Memory B cell (primary cell): ENCODE data around the gene PAX7.
"Not testable (repeated sequence)": the region's sequence is repeated elsewhere in the genome, so short reads cannot be mapped to it uniquely, and the experiment has no call there.

Experiments
- ATAC-seq: fragments of 150-1000 bp; cut with Tn5 transposase; 2 replicates; pipeline ENCODE4 v1.10.0; 2021; ENCODE audit warnings: low read depth, mild to moderate bottlenecking, moderate library complexity
- DNase-seq, 2 donors: peaks; one replicate each; pipeline ENCODE4 v3.0.0; 2022; ENCODE audit warnings: low spot score in 2 of 2
- H3K27ac Mint-ChIP-seq: one replicate; pipeline ENCODE4 v1.8.0; 2022; ENCODE audit warnings: mild to moderate bottlenecking, moderate library complexity, mixed read lengths
- H3K27me3 Mint-ChIP-seq: one replicate; pipeline ENCODE4 v1.8.0; 2022; ENCODE audit warnings: mixed read lengths
- H3K36me3 Mint-ChIP-seq: one replicate; pipeline ENCODE4 v1.8.0; 2022; ENCODE audit warnings: mild to moderate bottlenecking, mixed read lengths
- H3K4me1 Mint-ChIP-seq: one replicate; pipeline ENCODE4 v1.8.0; 2022; ENCODE audit warnings: mixed read lengths
- H3K4me3 Mint-ChIP-seq: one replicate; pipeline ENCODE4 v1.8.0; 2022; ENCODE audit warnings: mild to moderate bottlenecking, moderate library complexity, mixed read lengths
- H3K9me3 Mint-ChIP-seq: one replicate; pipeline ENCODE4 v1.8.0; 2022; ENCODE audit warnings: mixed read lengths

PAX7 gene

DNA sequence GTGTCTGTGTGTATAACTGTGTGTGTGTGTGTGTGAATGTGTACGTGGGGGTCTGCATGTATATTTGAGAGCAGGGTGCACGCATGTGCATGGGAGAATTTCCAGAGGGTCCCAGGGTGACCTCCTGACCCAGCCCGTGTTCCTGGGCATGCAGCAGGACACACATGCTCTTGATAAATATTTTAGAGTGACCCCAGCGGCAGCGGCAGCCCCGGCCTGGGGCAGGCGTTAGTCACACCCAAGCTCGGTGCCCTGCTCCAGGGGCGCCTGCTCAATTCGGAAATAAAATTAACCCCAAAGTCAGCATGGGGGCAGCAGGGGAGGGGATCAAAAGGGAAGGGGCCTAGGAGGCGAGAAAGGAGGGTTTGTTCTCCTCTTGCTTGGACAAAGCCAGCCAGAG lies 107.5 kb downstream of the PAX7 start:
- no peaks in the 10 kb centered on the region for H3K36me3 Mint-ChIP-seq
- peaks cover 3% of the 10 kb centered on the region for H3K9me3 Mint-ChIP-seq
- DNase-seq (no peak), ATAC-seq (no peak)
- no peak overlapping the region for H3K27ac Mint-ChIP-seq
- H3K4me3 Mint-ChIP-seq = no peak overlapping the region
- H3K27me3 Mint-ChIP-seq = peaks cover 27% of the 10 kb centered on the region
- H3K4me1 Mint-ChIP-seq = no peaks in the 10 kb centered on the region

DNA sequence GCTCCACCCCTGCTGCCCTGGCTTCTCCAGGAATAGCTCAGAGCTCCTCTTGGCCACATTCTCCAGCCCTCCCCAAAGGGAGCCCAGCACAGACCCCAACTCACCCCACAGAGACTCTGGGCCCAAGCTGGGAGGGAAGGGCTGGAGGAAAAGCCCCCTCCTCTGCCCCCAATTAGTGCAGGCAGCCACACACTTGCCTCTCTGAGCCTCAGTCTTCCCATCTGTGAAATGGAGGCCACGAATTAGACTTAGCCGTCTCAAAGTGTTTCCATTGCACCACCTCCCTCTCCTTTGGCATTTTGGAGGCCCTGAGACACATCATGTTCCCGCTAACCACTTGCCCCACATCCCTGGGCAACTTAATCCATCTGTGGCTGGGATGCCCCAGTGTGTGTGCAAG lies 108.0 kb downstream of the PAX7 start:
- Mint-ChIP-seq H3K4me1 (no peaks in the 10 kb centered on the region), H3K27ac (no peak overlapping the region), H3K36me3 (no peaks in the 10 kb centered on the region), H3K4me3 (no peak overlapping the region), H3K27me3 (peaks cover 23% of the 10 kb centered on the region), H3K9me3 (peaks cover 3% of the 10 kb centered on the region)
- ATAC-seq (no peak), DNase-seq (no peak)

DNA sequence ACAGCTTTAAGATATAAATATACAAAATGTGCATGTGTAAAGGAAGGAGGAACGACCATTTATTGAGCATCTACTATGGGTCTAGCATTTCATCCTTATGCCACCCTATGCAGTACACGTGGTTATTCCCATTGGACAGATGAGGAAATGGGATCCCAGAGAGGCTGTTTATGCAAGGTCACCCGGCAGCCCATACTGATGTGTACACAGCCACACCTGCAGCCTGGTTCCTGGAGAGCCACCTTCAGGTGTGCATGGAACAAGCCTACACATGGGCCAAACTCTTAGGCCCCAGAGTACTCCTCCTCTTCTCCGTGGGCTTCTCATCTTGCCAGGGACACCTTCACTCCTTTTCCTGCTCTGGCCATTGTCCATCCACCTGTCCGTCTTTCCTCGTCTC lies 108.8 kb downstream of the PAX7 start:
- Mint-ChIP-seq H3K27me3 (peaks cover 25% of the 10 kb centered on the region), H3K4me3 (no peak overlapping the region), H3K36me3 (peaks cover 1% of the 10 kb centered on the region), H3K9me3 (peaks cover 6% of the 10 kb centered on the region), H3K27ac (no peak overlapping the region), H3K4me1 (no peaks in the 10 kb centered on the region)
- no peak for DNase-seq
- ATAC-seq = no peak

DNA sequence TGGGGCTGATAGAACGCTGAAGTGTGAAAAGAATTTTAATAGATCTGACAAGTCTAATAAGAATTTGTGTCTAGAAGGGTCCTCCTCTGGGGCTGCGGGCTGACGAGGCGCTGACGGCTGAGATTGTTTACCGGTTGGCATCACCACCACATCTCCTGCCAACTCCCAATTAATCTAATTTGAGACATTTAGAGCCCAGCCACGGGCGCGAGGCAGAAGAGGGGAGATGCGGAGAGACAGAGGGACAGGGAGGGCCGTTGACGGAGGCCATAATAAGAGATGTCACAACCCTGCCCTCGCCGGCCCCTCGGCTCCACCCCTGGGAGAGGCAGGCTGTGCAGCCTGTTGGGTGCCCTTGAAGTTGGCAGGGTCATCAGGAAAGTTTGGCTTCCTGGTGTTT lies 109.3 kb downstream of the PAX7 start:
- H3K4me3 Mint-ChIP-seq = no peak overlapping the region
- H3K27ac Mint-ChIP-seq = no peak overlapping the region
- peaks cover 22% of the 10 kb centered on the region for H3K27me3 Mint-ChIP-seq
- ATAC-seq = no peak
- H3K4me1 Mint-ChIP-seq = no peaks in the 10 kb centered on the region
- H3K36me3 Mint-ChIP-seq = peaks cover 1% of the 10 kb centered on the region
- DNase-seq = no peak
- H3K9me3 Mint-ChIP-seq = peaks cover 6% of the 10 kb centered on the region

DNA sequence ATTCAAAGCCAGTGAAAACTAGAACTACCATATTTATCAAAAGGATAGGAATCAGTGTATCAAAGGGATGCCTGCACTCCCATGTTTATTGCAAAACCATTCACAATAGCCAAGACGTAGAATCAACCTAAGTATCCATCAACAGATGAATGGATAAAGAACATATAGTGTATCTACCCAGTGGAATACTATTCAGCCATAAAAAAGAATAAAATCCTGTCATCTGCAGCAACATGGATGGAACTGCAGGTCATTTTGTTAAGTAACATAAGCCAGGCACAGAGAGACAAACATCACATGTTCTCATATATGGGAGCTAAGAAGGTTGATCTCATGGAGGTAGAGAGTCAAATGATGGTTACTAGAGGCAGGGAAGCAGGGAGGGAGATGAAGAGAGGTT lies 110.0 kb downstream of the PAX7 start:
- Mint-ChIP-seq H3K4me1 (no peaks in the 10 kb centered on the region), H3K4me3 (no peak overlapping the region), H3K27me3 (peaks cover 22% of the 10 kb centered on the region), H3K36me3 (peaks cover 1% of the 10 kb centered on the region), H3K9me3 (peaks cover 6% of the 10 kb centered on the region), H3K27ac (no peak overlapping the region)
- DNase-seq = no peak
- ATAC-seq = no peak

DNA sequence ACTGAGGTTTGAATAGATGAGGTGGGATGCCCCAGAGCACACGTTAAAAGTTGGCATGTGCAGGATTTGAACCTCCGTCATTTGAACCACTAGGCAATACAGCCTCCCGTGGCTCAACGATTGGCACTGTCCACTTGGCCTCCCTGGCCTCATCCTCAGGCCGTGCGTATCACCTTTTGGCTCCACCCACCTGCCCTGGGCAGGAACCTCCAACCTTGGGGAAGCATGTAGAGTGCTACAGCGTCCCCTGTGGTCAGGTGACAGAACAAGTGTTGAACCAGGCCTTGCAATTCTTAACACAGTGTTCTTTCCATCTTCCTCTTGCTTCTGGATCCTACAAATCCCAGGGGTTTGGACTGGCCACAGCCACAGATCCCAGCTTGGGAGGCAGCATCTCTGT lies 112.6 kb downstream of the PAX7 start:
- Mint-ChIP-seq H3K9me3 (peaks cover 6% of the 10 kb centered on the region), H3K4me3 (no peak overlapping the region), H3K27me3 (peaks cover 17% of the 10 kb centered on the region), H3K27ac (no peak overlapping the region), H3K4me1 (no peaks in the 10 kb centered on the region), H3K36me3 (peaks cover 1% of the 10 kb centered on the region)
- no peak for ATAC-seq
- no peak for DNase-seq

DNA sequence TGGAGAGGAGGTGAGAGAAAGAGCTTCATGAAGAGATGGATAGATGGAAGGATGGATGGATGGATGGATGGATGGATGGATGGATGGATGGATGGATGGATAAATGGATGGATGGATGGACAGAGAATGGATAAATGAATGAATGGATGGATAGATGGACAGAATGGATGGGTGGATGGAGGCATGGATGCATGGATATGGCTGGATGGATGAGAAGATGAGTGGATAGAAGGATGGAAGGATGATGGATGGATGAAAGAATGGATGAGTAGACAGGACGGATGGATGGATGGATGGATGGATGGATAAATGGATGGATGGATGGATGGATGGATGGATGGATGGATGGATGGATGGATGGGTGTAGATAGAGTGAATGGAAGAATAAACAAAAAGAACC lies 113.7 kb downstream of the PAX7 start:
- not testable (repeated sequence) for ATAC-seq, DNase-seq, H3K4me3 Mint-ChIP-seq, H3K4me1 Mint-ChIP-seq, H3K36me3 Mint-ChIP-seq, H3K27ac Mint-ChIP-seq, H3K9me3 Mint-ChIP-seq
- peaks cover 15% of the 10 kb centered on the region for H3K27me3 Mint-ChIP-seq

DNA sequence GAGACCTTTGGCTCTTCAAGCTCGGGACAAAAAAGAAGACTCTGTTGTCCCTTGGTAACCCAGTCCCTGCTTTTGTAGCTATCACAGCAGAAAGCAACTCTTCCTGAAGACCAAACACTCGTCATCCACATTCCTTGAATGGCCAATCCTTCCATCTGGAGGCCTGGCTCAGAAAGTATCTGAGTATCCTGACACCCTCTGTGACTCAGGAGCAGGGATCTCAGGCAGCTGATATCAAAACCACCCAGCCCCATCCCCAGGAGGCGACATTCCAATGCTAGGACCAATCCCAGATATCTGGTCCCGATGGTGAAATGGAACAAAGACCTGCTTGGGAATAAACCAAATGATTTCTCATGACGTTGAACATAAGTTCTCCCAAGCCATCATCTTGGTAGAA lies 116.3 kb downstream of the PAX7 start:
- Mint-ChIP-seq H3K4me1 (no peaks in the 10 kb centered on the region), H3K9me3 (peaks cover 3% of the 10 kb centered on the region), H3K27ac (no peak overlapping the region), H3K36me3 (peaks cover 1% of the 10 kb centered on the region), H3K27me3 (peaks cover 12% of the 10 kb centered on the region), H3K4me3 (no peak overlapping the region)
- ATAC-seq = no peak
- DNase-seq = no peak

DNA sequence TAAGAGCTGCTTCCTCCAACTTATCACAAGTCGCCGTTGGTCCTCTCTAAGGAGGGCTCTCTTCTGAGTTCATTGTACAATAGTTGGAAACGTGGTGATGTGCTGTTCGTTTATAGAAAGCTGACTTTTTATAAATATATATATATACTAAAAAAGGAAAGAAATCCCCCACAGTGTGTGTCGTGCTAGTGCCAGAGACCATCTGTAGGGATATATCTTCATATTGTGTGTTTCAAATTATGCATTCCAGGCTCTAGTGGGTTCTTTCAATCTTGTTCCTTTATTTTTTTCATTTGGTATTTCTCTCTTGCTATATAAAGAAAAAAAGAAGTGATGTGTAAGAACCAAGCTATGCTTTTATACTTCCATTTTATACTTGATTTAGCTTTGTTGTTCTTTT lies 117.0 kb downstream of the PAX7 start:
- DNase-seq = no peak
- peaks cover 12% of the 10 kb centered on the region for H3K27me3 Mint-ChIP-seq
- no peaks in the 10 kb centered on the region for H3K4me1 Mint-ChIP-seq
- H3K4me3 Mint-ChIP-seq = no peak overlapping the region
- peaks cover 1% of the 10 kb centered on the region for H3K36me3 Mint-ChIP-seq
- no peak for ATAC-seq
- H3K9me3 Mint-ChIP-seq = peaks cover 3% of the 10 kb centered on the region
- no peak overlapping the region for H3K27ac Mint-ChIP-seq

DNA sequence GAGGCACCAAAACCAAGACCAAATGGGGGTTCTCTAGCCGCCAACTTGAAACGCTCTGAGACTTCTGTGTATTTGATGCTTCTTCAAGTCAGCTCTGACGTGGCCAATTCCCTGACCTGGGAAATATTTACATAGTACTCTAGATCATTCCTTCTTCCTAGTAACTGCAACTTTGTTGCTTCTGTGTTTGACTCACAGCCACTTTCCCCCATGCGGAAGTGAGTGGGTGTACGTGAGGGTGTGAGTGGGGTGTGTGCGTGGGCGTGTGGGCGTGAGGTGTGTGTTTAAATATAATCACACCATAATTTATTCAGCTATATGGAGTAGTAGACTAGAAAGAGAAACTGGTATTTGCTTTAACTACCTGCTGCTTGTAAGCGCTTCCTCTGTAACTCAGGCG lies 117.8 kb downstream of the PAX7 start:
- no peaks in the 10 kb centered on the region for H3K4me1 Mint-ChIP-seq
- no peak overlapping the region for H3K27ac Mint-ChIP-seq
- H3K27me3 Mint-ChIP-seq = peaks cover 12% of the 10 kb centered on the region
- no peak for ATAC-seq
- peaks cover 3% of the 10 kb centered on the region for H3K9me3 Mint-ChIP-seq
- H3K4me3 Mint-ChIP-seq = no peak overlapping the region
- H3K36me3 Mint-ChIP-seq = peaks cover 1% of the 10 kb centered on the region
- DNase-seq = no peak

DNA sequence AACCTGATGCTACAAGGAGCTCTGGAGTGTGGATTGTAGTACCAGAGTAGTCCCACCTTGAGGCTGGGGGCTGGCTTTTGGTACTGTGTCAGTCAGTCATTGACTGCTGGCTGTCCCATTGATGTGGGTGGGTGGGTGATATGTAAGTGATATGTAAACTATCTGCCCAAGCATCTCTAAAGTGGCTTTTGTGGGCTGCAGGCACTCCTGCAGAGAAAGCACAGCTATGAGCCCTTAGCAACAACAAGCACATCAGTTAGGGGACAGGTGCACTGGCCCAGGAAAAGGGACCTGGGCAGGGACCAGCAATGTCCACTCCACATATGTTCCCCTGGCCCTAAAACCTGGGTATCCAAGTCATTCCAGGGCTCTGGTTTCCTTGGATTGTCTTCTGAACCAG lies 118.9 kb downstream of the PAX7 start:
- H3K4me3 Mint-ChIP-seq = no peak overlapping the region
- H3K27ac Mint-ChIP-seq = no peak overlapping the region
- H3K9me3 Mint-ChIP-seq = peaks cover 6% of the 10 kb centered on the region
- H3K27me3 Mint-ChIP-seq = peaks cover 7% of the 10 kb centered on the region
- no peak for DNase-seq
- no peak for ATAC-seq
- H3K4me1 Mint-ChIP-seq = no peaks in the 10 kb centered on the region
- no peaks in the 10 kb centered on the region for H3K36me3 Mint-ChIP-seq

DNA sequence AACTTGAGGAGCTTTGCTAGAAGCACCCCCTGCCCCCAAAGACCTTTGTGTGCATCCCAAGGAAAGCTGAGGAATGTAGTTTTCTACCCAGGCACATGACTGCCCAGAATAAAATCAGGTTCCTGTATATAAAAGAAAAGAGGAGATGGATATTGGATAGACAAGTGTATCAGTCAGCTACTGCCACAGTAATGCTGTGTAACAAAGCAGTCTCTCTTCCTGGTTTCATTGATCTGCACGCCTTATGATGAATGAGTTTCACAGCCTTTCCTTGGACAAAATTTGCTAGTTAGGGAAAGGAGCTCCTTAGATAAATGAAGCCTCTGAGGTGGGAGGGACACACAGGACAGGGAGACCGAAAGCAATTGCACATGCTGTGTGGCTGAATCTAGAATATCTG lies 120.0 kb downstream of the PAX7 start:
- no peak overlapping the region for H3K27ac Mint-ChIP-seq
- ATAC-seq (no peak), DNase-seq (no peak)
- no peaks in the 10 kb centered on the region for H3K4me1 Mint-ChIP-seq
- H3K9me3 Mint-ChIP-seq = peaks cover 8% of the 10 kb centered on the region
- no peak overlapping the region for H3K4me3 Mint-ChIP-seq
- H3K36me3 Mint-ChIP-seq = no peaks in the 10 kb centered on the region
- H3K27me3 Mint-ChIP-seq = peaks cover 7% of the 10 kb centered on the region

DNA sequence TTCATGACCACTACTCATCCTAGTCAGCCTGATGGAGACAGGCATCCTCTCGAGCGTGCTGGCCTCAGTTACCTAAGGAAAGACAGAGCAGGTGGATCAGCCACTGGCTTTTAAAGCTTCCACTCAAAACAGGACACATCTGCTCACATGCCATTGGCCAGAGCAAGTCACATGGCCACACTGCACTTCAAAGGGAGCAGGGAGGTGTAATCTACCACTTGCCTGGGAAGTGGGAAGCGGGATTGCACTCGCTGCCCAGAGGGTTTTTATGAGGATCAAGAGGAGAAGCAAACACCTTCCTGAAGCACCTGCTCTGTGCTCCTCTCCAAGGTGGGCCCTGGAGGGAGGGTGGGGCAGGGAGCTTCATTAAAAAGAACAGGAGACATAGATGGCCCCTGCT lies 120.8 kb downstream of the PAX7 start:
- Mint-ChIP-seq H3K36me3 (no peaks in the 10 kb centered on the region), H3K27me3 (peaks cover 7% of the 10 kb centered on the region), H3K27ac (no peak overlapping the region), H3K4me3 (no peak overlapping the region), H3K4me1 (no peaks in the 10 kb centered on the region), H3K9me3 (peaks cover 12% of the 10 kb centered on the region)
- no peak for ATAC-seq
- DNase-seq = no peak

DNA sequence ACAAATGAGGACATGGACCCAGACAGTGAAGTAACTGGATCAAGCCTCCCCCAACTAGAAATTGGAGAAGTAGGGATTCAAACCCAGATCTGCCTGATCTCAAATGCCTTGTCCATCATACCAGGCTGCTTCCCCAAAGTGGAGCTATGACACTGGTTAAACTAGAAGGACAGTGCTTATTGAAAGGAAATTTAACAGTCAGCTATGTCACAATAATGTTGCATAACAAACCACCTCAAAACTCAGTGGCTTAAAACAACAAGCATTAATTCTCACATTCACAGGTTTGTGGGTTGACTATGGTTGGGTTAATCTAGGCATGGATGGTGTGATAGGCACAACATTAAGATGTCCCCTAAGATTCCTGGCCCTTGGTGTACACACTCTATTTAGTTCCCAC lies 121.8 kb downstream of the PAX7 start:
- H3K27ac Mint-ChIP-seq = no peak overlapping the region
- DNase-seq (no peak), ATAC-seq (no peak)
- H3K4me1 Mint-ChIP-seq = no peaks in the 10 kb centered on the region
- H3K27me3 Mint-ChIP-seq = peaks cover 7% of the 10 kb centered on the region
- H3K4me3 Mint-ChIP-seq = no peak overlapping the region
- H3K36me3 Mint-ChIP-seq = no peaks in the 10 kb centered on the region
- peaks cover 13% of the 10 kb centered on the region for H3K9me3 Mint-ChIP-seq

DNA sequence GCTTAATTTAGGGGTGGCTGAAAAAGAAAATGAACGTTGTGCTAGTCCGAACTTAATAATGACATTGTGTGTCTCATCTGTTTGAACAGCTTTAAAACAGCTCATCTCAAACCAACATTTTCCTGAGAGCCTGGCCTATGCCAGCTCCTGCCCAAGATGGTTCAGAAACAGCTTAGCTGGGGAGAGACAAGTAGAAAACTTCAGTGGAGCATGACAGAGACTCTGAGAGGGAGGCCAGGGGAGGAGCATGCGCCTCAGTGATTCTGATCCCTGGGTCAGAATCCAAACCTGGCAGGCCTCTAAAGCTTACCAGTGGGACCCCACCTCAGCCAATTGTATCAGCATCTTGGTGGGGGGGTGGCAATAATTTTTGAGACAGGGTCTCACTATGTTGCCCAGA lies 129.5 kb downstream of the PAX7 start:
- Mint-ChIP-seq H3K4me1 (no peaks in the 10 kb centered on the region), H3K4me3 (no peak overlapping the region), H3K36me3 (no peaks in the 10 kb centered on the region), H3K9me3 (peaks cover 7% of the 10 kb centered on the region), H3K27ac (no peak overlapping the region), H3K27me3 (peaks cover 12% of the 10 kb centered on the region)
- ATAC-seq = no peak
- no peak for DNase-seq
